ENCODE results near the gene MYLK.
A peak's percentile ranks its signal among the peaks of the same experiment; 100 is the strongest.

The MYLK gene

DNA sequence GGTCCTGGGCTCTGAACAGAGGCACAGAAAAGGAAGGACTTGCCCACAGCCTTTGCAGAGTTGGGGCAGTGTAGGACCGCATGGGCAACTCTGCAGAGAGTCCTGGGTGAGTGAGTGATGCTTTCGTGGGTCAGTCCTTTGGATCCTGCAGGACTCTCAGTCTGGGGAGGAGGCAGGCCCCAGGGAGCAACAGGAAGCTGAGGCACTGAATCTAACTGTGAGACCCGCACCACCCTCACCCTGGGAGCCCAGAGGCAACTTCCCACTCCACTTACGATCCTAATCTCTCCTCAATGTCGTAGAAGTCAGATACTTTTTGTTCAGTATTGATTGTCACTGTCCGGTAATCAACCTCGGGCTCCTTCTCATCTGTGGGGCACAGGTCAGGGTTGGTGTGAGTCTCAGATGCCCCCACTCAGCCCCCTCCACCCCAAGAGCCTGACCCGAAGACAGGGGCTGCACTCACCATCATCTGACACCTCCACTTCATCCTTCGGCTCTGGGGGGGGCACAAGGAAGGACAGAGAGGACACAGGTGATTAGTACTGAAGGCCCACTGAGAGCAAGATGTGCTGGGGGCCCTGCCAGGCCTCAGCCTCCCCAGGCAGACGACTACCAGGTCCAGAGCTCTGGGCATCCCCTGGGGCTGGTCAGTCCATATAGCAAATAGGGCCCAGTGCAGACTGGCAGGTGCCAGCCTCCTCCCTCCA lies 235.3 kb downstream of the MYLK start:
- no peak for DNase-seq (ENCODE audit: low read depth in 2 of 2)

DNA sequence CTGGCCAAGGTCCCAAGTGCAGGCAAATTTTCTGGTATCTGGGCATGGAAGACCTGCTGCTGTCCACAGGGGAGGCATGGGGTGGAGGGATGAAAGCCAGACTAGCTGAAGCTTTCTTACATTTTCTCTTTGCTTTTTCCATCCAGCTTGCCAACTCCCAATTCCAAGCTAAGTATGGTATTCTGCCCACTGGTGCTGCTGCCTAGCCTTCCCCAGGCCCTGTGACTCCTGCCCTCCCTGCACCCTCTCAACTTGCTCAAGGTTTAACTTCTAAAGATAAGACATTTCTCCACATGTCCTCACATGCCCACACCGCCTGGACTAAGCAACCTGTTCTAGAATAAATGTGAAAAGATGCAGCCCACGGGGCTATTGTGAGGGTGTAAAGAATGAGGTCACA lies 239.8 kb downstream of the MYLK start:
- no peak for DNase-seq (ENCODE audit: low read depth in 2 of 2)

DNA sequence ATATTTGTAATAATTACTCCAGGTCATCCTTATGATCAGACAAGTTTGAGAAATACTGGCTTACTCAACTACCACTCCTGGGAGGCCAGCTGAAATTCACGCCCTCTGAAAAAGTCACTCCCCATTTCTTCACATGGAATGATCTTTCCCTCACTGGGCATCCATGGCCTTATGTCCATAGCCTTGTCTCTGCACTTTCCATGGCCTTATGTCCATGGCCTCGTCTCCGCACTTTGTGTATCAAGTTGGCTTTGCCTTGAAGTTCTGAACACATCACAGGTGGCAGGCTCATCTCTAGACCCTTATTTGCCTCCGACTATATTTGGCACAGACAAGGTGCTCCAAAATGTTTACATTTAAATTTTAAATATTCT lies 241.2 kb downstream of the MYLK start:
- no peak for DNase-seq (ENCODE audit: low read depth in 2 of 2)

DNA sequence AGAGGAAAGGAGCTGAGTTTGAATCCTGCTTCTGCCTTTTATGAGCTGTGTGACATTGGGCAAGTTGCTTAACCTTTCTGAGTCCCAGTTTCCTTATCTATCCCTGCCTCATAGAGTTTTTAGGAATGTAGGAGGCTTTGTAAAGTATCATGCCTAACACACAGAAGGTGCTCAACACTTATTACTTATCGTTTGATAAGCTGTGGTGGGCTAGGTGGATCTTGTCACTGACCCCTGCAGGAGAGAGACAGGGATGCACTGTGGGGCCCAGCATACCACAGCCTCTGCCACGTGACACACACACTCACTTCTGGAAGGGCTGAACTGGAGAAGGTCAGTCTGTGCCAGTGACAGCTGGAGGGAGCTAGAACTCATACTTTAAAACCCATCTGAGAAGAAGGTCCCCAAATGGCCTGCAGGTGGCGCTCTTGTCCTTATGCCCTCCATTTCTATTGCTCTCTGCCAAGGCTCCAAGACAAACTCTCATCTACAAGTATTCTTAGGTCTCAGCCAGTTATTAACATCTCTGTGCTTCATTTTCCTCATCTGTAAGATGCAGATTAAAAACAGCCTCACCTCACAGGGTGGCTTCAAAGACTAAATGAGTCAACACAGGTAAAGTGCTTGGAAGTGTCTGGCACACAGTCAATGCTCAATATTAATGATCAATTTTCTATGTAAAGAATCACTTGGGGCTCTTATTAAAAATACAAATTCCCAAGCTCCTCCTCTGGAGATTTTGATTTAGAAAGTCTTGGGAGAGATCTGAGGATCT lies 241.8 kb downstream of the MYLK start:
- peak in 1 of 2 donors; percentile 2 for DNase-seq (ENCODE audit: low read depth in 2 of 2)

DNA sequence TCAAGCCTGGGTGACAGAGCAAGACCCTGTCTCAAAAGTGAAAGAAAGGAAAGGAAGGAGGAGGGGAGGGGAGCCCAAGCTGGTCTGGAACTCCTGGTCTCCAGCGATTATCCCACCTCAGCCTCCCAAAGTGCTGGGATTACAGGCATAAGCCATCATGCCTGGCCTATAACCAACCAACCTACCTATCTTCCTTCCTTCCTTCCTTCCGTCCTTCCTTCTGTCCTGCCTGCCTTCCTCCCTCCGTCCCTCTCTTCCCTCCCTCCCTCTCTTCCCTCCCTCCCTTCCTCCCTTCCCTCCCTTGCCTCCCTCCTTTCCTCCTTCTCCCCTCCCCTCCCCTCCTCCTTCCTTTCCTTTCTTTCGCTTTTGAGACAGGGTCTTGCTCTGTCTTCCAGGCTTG lies 242.6 kb downstream of the MYLK start:
- DNase-seq (ENCODE audit: low read depth in 2 of 2) = no peak

DNA sequence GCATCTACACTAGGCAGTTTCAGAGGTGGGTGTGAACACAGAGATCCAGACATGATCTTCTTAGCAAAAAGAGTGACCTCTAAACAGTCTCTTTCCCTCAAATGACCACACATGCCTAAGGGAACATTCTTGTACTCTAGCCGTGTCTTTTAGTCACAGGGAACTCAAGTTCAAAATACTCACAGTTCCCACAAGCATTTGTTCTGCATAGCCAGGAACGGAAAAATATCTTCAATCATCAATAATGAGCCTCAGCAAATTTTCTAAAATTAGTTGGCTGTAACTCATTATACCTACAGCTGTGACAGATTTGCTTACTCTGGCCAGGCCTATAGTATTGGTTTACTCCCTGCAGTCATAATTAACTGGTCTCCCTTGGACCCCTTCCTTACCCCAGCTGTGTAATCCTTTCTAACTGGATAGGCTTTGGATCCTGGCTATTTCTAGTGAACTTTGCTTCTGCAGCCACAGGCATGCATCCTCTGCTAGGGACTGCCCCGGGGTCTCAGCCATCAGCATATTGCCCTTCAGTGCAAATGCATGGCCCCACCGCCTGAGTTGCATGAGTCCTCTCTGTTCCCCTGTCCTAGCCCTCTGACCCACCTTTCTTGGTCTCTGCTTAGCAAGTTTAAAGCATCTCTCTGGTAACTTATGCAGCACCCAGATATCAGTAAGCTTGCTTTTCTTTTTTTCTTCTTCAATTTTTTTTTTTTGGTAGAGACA lies 243.2 kb downstream of the MYLK start:
- DNase-seq (ENCODE audit: low read depth in 2 of 2) = no peak

DNA sequence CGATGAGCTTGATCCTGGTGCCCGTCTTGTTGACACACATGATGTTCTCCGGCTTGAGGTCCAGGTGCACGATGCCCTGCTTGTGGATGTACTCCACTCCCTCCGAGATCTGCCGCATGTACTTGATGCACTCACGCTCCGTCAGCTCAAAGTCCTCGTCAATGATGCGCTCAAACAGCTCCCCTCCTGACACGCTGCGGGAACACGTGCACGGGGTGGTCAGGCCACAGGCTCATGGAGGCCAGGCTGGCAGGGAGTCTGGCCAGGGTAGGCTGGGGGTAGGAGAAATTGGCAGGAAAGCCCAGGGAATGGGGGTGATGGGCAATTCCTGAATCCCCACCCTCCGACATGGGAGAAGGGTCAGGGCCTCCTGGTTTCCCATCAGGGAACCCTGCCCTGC lies 243.8 kb downstream of the MYLK start:
- no peak for DNase-seq (ENCODE audit: low read depth in 2 of 2)

DNA sequence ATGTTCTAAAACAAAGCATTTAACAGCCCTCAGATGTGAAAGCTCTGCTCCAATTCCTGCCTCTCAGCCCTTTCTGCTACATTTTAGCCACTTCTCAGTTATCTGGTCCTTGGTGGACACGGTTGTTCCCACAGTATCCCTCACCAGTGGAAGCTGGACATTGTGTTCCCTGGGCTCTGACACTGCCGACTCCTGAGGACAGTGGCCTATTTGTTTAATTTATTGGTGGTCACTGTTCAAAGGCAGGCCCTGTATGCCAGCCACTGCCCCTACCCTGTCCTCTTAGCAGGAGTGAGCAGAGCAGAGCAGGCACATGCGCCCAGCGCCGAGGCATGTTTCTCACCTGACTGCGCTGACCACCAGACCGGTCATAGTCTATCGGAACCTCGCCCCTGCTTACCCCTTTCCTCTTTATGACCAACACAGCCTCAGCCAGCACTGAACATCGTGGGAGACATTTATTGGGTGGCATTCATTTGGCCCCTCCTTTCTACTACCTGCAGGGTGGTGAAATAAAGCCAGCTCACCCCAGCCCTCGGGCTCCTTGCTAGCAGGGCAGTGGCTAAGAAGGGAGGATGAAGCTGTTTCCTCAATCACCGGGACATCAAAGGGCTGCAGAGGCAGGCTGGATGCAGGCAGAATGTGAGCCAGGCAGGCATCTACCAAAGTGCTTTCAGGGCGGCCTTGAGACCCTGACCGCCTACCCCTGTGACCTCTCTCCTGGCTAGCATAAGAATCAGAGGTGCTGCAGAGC lies 245.0 kb downstream of the MYLK start:
- DNase-seq (ENCODE audit: low read depth in 2 of 2) = no peak

DNA sequence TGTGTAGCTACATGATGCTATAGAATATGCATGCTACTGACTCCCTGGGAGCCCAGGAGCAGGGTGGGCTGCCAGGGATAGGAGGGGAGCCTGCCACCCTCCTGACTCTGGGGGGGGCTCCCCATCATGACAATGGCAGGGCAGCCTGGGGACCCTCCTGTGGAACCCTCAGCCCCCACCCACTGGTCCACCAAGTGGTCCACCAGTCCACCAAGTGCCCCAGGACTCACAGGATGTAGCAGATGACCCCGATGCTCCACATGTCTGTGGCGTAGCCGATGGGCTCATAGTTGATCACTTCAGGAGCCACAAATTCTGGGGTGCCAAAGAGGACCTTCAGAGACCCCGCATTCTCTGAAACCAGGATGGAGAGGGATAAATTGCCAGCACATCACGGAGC lies 246.3 kb downstream of the MYLK start:
- DNase-seq (ENCODE audit: low read depth in 2 of 2) = no peak

DNA sequence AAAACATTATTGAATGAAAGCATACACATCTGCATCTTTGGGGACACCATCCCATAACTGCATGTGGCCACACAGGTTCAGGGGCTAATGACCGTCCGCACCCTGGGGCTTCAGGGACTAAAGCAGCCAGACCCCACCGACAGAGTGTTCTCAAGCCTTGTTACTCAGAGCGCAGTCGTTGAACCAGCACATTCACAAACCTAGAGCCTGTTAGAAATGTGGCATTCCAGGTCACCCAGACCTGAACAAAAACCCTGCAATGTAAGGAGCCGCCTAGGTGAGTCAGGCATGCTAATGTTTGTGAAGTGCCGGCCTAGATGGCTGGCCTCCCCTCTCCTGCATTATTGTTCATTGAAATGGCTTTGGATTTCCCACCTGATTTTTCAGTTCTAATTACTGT lies 247.0 kb downstream of the MYLK start:
- no peak for DNase-seq (ENCODE audit: low read depth in 2 of 2)

DNA sequence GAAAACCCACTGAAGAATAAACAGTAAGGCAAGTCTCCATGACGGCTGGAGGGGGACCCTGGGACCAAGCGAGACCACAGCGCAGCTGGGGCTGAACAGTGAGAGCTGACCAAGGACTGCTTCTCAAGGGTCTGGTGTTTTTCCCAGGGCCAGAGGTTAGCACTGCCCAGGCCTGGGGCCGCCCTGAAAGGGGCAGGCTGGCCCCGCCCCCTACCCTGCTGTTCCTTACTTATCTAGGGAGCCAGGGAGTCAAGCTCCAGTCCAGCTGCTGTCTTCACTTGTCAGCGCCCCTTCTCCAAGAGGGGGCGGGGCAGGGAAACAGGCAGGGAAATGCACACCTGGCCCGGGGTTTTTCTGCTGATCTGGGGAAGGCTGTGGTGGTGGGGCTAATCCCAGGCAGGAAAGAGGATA lies 247.7 kb downstream of the MYLK start:
- DNase-seq (ENCODE audit: low read depth in 2 of 2) = no peak

DNA sequence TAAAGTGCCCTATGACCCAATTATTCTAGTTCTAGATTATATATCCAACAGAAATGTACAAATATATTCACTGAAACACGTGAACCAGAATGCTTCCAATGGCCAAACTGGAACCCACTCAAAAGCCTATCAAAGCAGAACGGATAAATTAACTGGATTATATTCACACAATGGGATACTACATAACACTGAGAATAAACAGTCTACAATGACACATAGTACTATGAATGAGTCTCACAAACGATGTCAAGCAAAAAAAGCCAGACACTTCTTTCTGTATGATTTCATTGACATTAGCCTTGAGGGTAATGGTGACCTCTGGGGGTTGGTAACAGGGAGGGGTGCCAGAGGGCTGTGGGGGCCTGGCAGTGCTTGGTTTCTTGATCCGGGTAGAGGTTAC lies 248.4 kb downstream of the MYLK start:
- DNase-seq (ENCODE audit: low read depth in 2 of 2) = no peak

DNA sequence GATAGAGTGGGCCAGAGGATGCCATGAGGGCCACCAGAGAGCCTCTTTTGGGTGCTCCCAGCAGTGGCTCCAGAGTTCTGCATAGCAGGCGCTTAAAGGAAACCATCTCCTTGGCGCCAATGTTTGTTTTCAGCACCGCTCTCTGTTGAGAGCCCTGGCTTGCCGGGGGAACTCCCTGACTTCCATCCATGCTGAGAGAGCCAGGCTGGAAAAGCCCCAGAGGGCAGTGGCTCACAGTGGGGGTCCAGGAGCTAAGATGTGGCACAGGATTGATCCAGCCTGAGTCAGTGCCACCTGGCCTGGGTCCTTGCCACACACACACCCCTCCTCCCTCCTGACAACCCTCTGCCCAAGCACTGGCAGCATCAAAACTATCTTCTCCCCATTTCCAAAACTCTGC lies 248.9 kb downstream of the MYLK start:
- DNase-seq (ENCODE audit: low read depth in 2 of 2) = no peak

DNA sequence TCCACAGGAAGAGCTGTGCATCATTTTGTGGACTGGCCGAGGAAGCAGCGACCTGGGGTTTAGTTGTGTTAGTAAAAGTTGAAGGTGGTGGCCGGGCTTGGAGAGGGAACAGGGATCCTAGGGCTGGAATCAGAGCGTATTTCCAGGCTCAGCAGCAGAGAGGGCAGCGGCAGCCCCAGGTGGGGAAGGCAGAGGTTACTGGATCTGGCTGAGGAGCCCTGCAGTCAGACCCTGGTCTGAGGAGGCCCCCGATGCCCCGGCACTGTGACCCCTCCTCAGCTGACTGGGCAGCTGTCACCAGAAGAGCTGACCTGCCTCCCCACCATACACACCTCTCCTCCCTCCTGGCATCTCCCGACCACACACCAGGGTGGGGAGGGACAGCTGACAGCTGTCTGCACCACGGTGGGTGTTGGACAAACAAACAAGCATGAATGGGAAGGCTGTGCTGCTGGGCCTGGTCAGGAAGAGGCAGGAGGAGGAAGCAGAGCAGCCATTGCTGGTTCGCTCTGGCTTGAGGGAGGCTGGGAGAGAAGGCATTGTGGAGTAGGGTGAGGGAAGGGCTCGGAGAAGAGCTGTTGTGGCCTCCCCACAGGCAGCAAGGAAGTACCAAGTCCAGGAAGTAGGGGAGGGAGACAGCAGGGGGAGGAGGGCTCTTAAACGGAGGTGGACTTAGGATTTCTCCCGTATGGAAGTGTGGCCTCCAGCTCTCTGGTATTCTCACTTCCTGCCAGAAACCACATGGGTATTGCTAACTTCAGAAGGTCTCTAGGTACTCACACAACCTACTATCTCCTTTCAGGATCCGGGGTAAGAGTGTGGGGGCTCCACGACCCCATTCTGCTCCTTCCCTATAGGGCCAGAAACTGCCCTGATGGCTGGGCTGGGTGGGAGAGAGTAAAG lies 249.7 kb downstream of the MYLK start:
- no peak for DNase-seq (ENCODE audit: low read depth in 2 of 2)

DNA sequence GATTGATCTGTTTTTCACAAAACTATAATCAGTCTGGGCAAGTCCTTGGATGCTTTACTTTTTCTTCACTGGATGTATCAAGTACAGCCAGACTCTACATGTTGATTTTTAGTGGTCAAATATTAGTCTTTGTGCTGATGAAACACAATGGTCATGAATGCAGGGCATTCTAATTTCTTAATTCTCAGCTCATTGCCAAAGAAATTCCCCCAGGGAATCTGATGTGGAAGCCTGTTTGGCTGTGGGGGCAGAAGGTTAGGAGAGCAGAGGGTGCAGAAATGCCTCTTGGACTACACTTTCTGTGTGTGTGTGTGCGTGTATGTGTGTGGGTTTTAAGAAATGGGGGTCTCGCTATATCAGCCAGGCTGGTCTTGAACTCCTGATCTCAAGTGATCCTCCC lies 250.6 kb downstream of the MYLK start:
- no peak for DNase-seq (ENCODE audit: low read depth in 2 of 2)

DNA sequence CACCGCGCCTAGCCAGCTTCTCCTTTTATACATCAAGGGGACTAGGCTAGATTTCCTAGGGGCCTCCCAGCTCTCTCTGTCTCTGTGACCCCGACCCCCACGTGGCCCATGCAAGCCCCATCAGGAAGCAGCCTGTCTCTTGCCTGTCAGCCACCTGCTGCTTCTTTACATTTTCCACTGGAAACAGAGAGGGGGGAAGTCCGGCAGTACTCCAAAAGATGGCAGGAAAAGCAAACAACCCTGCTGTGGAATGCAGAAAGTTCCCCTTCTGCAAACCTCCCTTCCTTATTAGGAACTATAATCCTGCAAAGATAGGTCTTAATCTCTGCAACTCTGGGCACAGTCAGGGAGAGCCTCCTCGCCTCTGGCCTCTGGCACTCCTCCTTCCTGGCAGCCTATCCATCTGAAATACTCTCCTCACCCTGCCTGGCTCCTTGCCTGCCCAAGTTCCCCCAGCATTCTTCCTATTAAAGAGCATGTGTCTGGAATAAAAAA lies 251.9 kb downstream of the MYLK start:
- no peak for DNase-seq (ENCODE audit: low read depth in 2 of 2)

DNA sequence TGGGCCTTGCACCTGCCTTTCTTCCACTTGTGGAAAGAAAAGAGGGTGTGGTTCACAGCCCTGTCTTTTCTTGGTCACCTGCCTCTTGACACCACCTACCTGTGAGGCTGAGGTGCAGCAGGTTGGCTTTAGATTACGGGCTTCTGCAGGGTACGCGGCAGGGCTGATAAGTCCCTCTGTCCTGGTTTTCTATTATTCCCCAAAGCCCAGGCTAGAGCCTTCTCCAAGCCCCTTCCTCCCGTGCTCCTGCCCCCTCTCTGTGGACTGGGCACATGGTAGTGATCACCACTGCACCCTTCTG lies 254.4 kb downstream of the MYLK start:
- DNase-seq (ENCODE audit: low read depth in 2 of 2) = no peak

DNA sequence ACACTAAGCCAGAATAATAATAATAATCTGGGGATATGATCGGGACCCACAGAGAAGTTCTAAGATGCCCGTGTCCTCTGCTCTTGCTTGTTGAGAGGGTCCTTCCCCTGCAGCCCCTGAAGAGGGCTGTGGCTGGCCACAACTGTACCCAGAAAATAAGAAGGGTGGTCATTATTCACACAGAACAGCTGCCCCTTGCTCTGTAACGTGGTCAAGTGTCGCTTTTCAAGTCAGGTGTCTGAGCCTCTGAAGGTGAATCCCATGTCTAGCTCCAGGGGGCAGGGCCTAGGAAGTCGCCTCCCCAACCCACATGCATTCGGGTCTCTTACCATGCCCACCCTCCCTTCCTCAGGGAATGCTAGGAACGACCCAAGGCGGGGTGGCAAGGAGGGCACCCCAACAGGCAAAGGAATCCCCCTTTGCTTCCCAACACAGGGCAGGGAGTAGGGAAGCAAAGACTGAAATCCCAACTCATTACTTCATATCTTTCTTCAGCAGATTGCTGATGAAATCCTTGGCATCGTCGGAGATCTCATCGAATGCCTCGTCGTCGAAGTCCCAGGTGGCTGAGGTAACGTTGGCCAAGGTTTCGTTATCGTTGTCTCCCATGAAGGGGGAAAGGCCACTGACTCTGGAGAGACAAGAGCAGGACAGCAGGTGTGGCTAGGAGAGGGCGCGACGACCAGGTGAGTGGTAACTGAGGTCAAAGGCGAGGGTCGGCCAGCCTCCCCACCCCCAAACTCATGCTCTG lies 255.0 kb downstream of the MYLK start:
- DNase-seq (ENCODE audit: low read depth in 2 of 2) = no peak

DNA sequence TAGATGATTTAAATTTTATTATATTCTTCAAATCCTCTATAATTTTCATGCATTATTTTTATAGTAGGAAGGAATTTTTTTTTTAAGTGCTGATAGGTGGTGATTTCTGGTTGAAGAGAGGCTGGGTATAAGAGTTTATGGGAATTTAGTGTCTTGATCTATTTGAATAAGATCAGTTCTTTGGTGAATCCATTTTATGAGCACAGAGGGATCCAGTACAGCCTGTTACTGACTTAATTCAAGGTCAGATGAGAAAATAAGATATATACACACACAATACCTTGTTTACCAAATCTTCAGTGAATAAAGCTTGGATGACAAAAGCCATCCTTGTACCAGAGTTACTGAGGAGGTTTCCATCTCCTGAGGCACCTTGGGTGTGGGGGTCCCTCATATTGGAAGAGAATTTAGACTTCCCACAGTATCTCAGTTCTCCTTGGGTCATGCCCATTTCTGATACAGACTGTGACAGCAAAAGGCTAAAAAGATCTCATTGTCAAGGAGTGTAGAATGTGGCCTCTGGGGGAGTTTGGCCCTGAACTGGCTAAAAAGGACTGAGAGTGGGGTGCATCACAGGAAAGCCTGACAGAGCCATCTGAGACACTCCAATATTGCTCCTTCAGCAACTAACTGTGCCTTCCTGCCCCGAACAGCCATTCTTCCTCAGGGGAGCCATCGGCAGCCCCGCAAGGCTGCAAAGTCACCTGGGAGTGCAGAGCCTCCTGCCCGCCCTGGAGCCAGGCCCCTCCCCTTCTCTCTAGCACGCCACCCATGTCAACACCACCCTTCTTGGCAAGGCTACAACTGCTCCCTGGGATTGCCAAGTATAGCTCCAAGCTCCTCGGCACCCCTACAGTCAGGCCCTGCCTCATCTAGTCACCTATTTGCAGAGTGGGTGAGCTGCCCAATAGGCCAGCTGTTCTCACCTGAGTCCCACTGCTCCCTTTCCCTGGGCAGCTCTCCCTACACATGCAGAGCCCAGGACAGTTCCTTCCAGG lies 256.2 kb downstream of the MYLK start:
- no peak for DNase-seq (ENCODE audit: low read depth in 2 of 2)
